ENCODE measurements around the gene RASGRF2. TPM values are rescaled to one million over a fixed set of nuclear protein-coding genes. Genes with fewer than 3 reads are reported as not detected.

RASGRF2 gene
- total and polyA plus RNA-seq, 9 of the 15 experiments (the other 6 are each of a cell fraction or from before 2014, with no cell fraction given) = 0.01 to 0.22 (median 0.08) TPM; not detected in 2

- Histone ChIP-seq H3K4me3 (peak overlapping the region; percentile 14), H3K9me3 (replicated peaks; ENCODE audit: control insufficient read depth, insufficient read depth, low read depth, low read length) (no peaks in the 10 kb centered on the region), H3K4me1 (replicated peaks in 1 of 2; ENCODE audit: control insufficient read depth in 2 of 2, insufficient read depth in 2 of 2, low read length in 2 of 2) (peaks cover 2 to 7% of the 10 kb centered on the region in 2 experiments; a peak in 3 of 5 replicates), H3K9me1 (ENCODE audit: control insufficient read depth, insufficient read depth, low read length) (no peaks in the 10 kb centered on the region), H2AFZ (ENCODE audit: low read depth, low read length) (peak overlapping the region; percentile 91), H3K27ac (ENCODE audit: extremely low read depth, low read depth, low read length) (no peak overlapping the region), H3K4me2 (ENCODE audit: insufficient read depth, low read length) (peak overlapping the region; percentile 80), H4K20me1 (replicated peaks; ENCODE audit: control insufficient read depth, insufficient read depth, low read length) (no peaks in the 10 kb centered on the region), H3K27me3 (ENCODE audit: control insufficient read depth in 2 of 2, insufficient read depth in 2 of 2, low read length in 2 of 2) (peaks cover 8 to 15% of the 10 kb centered on the region in 2 experiments; a peak in 4 of 5 replicates), H3K79me2 (ENCODE audit: control insufficient read depth, insufficient read depth, low read length) (no peaks in the 10 kb centered on the region), H3K36me3 (ENCODE audit: control insufficient read depth, insufficient read depth, low read length) (no peaks in the 10 kb centered on the region), H3K9ac (ENCODE audit: insufficient read depth in 1 of 2, low read depth in 2 of 2, low read length in 2 of 2) (peak overlapping the region in 1 of 2 experiments; percentile 69; a peak in 2 of 4 replicates)
- in situ Hi-C loops (cut with MboI) = no loop called here
- CTCF ChIA-PET (ENCODE audit: low intra/inter-chr PET ratio) = no interaction called here
- ATAC-seq = peak; percentile 74
- no TSS peak for BruUV-seq (replicated peaks)
- FAIRE-seq = no peak
- WGBS (ENCODE audit: insufficient coverage, low coverage, missing lambda C conversion rate) = 15% methylated on average over 26 of the region's 27 CpGs
- DNase-seq (ENCODE audit: extremely low read depth in 1 of 4, low spot score in 3 of 4) = peak in 3 of 4 experiments; percentile 10 to 12 (median 10)
- intact Hi-C loops (cut with micrococcal nuclease) = no loop called here
- POLR2A ChIA-PET = no interaction called here
- TF ChIP-seq ARHGAP35 (IDR thresholded peaks at IDR 0.05; ENCODE audit: partially characterized antibody) (no peak), CXXC5 (CRISPR knock-in tag; IDR thresholded peaks at IDR 0.05) (peak; percentile 48; the same call in 1 of the 2 replicates), KLF13 (tag; IDR thresholded peaks at IDR 0.05; ENCODE audit: borderline replicate concordance, low read depth) (no peak), ZNF592 (IDR thresholded peaks at IDR 0.05) (no peak), NFIC (IDR thresholded peaks at IDR 0.05) (peak; percentile 60), USF2 (CRISPR knock-in tag; IDR thresholded peaks at IDR 0.05) (peak; percentile 73), ZNF766 (CRISPR knock-in tag; conservative IDR thresholded peaks at IDR 0.05) (no peak), E2F6 (IDR thresholded peaks at IDR 0.05; ENCODE audit: borderline replicate concordance in 1 of 2, extremely low read depth in 1 of 2, insufficient read depth in 1 of 2, insufficient read length in 1 of 2, low read depth in 1 of 2, low read length in 1 of 2, poor library complexity in 1 of 2, severe bottlenecking in 1 of 2) (peak; percentile 25 to 35), ELF1 (tag; IDR thresholded peaks at IDR 0.05) (0 out of 2 replicates have a peak, but pooled peaks have one; percentile 19)
These were observed 126.7 kb downstream of the RASGRF2 start for GRCh38 chr5:81086881-81087281.

Data from K562 (cell line).